LHCN-M2 (cell line): ENCODE results near the gene PABPN1. TPM values are rescaled to one million over a fixed set of nuclear protein-coding genes. Genes with fewer than 3 reads are reported as not detected.
A peak's percentile ranks its signal among the peaks of the same experiment; 100 is the strongest.

Experiments used
- DNase-seq: peaks from one replicate; pipeline ENCODE4 v3.0.0-alpha.2; 2012; ENCODE audit warnings: low read depth
- polyA plus RNA-seq: library from polyadenylated mRNA; unstranded; fragments of >200 nt; gene quantifications from one replicate; pipeline ENCODE4 v1.2.1, GENCODE V29; 2012; ENCODE audit warnings: missing spikeins
- total RNA-seq: library from RNA; depleted of rRNA; stranded (reverse); fragments of >200 nt; gene quantifications from 2 replicates; pipeline ENCODE4 v1.2.3, GENCODE V29; 2014; rRNA removed

The PABPN1 gene
- 86.7 and 92.7 TPM in 2 replicates for total RNA-seq
- polyA plus RNA-seq: 118 TPM

DNA sequence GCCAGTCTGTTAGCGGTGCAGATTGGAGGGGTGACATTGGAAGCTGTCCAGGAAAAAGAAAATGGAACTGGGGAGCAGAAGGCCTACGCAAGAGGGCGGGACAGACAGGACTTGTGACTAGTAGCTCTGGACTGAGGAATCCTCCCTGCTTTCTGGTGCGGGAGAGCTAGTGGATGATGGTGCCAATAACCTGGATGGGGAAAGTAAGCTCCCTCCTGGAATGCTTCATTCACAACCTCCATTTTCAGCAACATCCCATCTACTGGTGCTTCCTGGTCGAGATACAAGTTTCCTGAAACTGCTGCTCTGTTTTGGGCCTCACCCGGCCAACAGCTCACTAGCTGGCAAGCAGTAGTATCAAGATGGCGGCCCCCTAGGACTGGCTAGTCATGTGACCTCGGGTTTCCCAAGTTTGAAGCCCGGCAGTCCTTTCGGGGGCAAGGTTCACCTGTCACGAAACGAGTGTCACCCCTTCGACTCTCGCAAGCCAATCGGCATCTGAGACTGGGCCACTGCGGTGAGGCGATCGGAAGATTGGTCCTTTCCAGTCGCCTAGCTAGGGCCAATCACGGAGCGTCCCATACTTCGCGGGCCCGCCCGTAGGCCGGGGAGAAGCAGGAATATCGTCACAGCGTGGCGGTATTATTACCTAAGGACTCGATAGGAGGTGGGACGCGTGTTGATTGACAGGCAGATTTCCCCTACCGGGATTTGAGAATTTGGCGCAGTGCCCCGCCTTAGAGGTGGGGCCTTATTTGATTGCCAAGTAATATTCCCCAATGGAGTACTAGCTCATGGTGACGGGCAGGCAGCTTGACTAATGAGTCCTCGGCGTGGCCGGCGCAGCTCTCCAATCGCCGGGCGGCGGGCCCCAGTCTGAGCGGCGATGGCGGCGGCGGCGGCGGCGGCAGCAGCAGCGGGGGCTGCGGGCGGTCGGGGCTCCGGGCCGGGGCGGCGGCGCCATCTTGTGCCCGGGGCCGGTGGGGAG, at the start of gene PABPN1:
Gene PABPN1, plus strand, starts transcription at position 874 of the 988 bp plus-strand sequence. Its CDS starts 13 bp downstream, at position 887.
- peak; percentile 100 for DNase-seq

DNA sequence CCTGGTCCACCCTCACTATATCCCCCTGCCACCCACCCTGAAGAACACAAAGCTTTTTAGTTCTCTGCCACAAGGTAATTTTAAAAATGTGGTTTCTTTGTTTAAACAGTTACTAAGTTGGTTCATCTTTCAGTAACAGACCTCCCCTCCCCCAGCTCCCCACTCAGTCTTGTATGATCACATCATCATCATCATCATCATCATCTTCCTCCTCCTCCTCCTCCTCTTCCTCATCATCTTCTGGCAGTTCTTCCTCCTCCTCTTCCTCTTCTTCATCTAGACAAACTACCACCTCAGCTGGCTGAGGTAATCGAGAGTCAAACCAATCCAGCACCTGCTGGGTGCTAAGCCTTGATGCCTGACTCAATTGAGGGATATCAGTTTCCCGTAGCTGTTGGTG, 45.8 kb upstream of the PABPN1 start:
- DNase-seq: no peak

DNA sequence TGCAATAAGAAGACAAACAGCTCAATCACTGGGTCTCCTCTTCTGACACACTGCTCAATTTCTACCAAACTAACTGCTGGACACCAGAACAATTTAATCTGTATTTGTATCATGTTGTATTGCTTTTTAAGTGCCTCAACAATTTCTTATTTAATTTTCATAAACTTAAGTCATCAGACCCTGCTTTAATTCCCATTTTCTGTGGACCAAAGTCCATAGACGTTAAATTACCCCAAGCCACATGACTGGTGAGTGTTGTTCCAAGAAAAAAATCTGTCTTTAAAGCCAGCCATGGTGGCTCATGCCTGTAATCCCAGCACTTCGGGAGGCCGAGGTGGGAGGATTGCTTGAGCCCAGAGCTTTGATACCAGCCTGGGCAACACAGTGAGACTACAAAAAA, 44.1 kb upstream of the PABPN1 start:
- DNase-seq: no peak

- DNase-seq: peak; percentile 31
Observed at GRCh38 chr14:23277928-23278327, 43.3 kb upstream of the PABPN1 start.

DNA sequence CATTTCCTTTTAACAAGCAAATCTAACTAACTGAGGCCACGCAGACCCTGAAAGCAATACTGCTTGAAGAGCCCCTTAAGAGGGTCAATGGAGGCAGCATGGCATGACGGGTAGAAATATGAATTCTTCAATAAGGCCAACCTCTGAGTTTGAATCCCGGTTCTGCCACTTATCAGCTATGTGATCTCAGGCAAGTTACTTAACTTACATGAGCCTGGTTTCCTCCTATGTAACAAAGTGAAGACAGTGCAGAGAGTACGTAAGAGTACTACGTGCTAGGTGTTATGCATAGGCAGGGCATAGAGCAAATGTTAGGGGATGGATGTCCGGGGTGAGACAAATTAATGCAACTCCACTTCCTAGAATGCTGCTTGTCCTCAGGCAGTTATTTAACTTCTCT, 40.0 kb upstream of the PABPN1 start:
- DNase-seq: no peak

- peak; percentile 21 for DNase-seq
Observed at GRCh38 chr14:23284654-23285529, 36.4 kb upstream of the PABPN1 start.

GRCh38 chr14:23285530-23286019, 35.7 kb upstream of the PABPN1 start:
- DNase-seq: no peak

GRCh38 chr14:23286020-23286901, 35.0 kb upstream of the PABPN1 start, which contains the start of gene HOMEZ:
TSS of gene HOMEZ (minus strand) at chr14:23286132. CDS start at chr14:23285952, 180 bp downstream.
- DNase-seq: peak; percentile 98

DNA sequence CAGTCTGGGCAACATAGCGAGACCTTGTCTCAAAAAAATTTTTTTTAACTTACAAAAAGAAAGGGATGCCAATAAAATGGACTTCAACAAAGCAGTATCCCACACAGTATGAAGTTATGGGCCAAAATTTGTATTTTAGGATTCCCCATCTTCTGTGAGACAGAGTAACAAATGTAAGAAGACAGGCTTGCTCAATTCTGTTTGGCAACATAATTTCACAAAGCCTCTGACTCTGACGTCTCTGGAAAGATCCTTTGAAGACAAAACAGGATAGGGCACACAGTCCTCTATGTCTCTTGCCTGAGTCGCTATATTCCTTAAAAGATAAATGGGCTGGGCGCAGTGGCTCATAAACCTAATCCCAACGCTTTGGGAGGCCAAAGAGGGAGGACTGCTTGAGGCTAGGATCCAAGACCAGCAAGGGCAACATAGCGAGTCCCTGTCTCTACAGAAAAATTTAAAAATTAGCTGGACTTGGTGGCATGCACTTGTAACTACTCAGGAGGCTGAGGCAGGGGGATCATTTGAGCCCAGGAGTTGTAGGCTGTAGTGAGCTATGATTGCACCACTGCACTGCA, 34.3 kb upstream of the PABPN1 start:
- no peak for DNase-seq

GRCh38 chr14:23294734-23295561, 26.3 kb upstream of the PABPN1 start:
- peak; percentile 64 for DNase-seq

- no peak for DNase-seq
Observed at GRCh38 chr14:23296012-23296777, 25.1 kb upstream of the PABPN1 start.

DNA sequence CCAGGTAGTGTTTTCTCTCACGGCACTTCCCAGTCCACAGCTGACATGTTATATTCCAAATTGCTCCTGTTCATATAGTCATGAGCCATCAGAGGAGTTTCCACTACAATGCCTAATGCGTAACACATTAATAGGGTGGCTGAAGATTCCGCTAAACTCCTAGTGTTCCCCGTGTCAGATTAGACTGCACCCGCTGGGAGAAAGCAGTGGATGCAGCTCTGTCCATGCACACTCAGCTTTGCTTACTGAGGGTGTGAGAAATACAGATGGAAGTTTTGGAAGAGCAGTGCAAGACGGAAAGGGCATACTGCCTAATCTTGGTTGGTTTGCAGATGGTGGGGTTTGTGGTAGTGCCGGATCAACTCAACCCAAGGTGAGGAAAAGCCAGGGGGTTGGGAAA, 24.2 kb upstream of the PABPN1 start:
- no peak for DNase-seq

- DNase-seq: no peak
Observed at GRCh38 chr14:23297611-23298277, 23.5 kb upstream of the PABPN1 start.

GRCh38 chr14:23299211-23299957, 21.9 kb upstream of the PABPN1 start:
- DNase-seq: peak; percentile 70

DNA sequence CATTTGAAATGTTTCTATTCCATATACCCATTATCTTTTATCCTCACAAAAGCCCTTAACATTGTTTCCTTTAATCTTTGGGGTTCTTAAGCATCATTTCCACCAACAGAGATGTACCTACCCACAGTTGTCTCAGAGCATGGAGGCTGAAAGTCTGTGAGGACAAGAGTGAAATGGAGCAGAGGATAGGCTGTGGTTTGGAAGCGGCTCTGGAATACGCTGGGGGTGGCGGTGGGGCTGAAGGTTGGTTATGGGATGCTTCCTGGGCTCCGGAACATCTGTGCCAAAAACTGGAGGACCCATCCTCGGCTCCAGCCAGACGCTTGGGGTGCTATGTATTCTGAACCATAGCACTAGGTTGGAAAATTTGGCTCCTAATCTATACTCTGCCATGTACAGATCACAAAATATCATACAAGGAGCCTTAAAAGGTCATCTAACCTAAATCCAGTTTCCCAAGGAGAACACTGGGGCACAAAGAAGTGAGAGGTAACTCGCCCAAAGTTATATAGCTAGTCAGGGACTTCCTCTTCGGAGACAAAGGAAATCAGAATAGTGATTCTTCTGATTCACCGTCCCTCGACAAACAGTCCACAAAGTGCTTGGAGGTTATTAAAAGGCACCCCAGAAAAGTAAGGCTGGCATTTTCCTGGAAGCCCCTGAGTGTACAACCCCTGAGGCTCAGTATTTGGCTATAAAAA, 21.1 kb upstream of the PABPN1 start:
- no peak for DNase-seq

DNA sequence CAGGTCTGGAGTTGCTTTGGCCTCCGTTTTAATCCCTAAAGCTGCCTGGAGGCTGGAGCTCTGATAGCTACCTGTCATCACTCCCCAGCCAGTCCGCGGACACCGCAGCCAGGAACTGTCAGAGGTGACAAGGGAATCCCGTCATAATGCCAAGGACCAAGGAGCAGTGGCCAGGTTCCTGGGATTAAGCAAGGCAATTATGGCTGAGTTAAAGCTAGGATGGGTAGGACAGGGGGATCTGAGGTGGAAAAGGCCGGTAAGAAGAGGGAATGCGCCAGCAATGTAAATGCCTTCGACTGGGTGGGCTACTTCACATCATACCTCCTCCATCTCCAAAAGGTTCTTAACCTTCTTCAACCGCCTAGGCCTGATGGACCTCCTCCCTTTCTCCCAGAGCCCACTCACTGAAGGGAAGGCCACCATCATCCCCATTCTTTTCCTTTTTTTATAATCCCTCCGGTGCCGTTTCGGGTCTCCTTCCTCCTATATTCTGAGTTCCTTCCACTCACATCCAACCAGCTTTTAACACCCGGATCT, 20.5 kb upstream of the PABPN1 start:
- DNase-seq: peak; percentile 10
